GM23248 (cell line): Measurements from ENCODE around the gene DNPEP. TPM values are rescaled to one million over a fixed set of nuclear protein-coding genes. Genes with fewer than 3 reads are reported as not detected.

Experiments
- DNase-seq: peaks from one replicate; pipeline ENCODE4 v3.0.0-alpha.2; 2015
- H2AFZ ChIP-seq: fragments of 200-600 bp; sonication (generic); 2 replicates; pipeline ENCODE4 v1.6.1; 2016; ENCODE audit warnings: antibody characterized with exemption
- H3F3A ChIP-seq: fragments of 200-600 bp; sonication (generic); 2 replicates; pipeline ENCODE4 v1.6.1; 2016; ENCODE audit warnings: mild to moderate bottlenecking, antibody characterized with exemption, mixed run types; ENCODE audit not compliant: insufficient read depth
- H3K27ac ChIP-seq: fragments of 200-600 bp; sonication (generic); 2 replicates; pipeline ENCODE4 v1.5.1; 2016; ENCODE audit warnings: mild to moderate bottlenecking
- H3K27me3 ChIP-seq: fragments of 200-600 bp; sonication (generic); replicated peaks from 2 replicates; pipeline ENCODE4 v1.6.1; 2016; ENCODE audit warnings: mild to moderate bottlenecking; ENCODE audit not compliant: insufficient read depth
- H3K36me3 ChIP-seq: fragments of 200-600 bp; sonication (generic); 2 replicates; pipeline ENCODE4 v1.6.1; 2016; ENCODE audit warnings: low read depth, mild to moderate bottlenecking
- H3K4me1 ChIP-seq: fragments of 200-600 bp; sonication (generic); 2 replicates; pipeline ENCODE4 v1.6.1; 2016; ENCODE audit warnings: mild to moderate bottlenecking; ENCODE audit not compliant: insufficient read depth
- H3K4me2 ChIP-seq: fragments of 200-600 bp; sonication (generic); one replicate; pipeline ENCODE4 v1.6.1; 2016; ENCODE audit warnings: mild to moderate bottlenecking; ENCODE audit not compliant: unreplicated experiment
- H3K4me3 ChIP-seq: fragments of 200-600 bp; sonication (generic); 2 replicates; pipeline ENCODE4 v1.5.1; 2016; ENCODE audit warnings: mild to moderate bottlenecking
- H3K79me2 ChIP-seq: fragments of 200-600 bp; sonication (generic); 2 replicates; pipeline ENCODE4 v1.6.1; 2016; ENCODE audit warnings: mild to moderate bottlenecking; ENCODE audit not compliant: insufficient read depth
- H3K9ac ChIP-seq: fragments of 200-600 bp; sonication (generic); 2 replicates; pipeline ENCODE4 v1.6.1; 2016; ENCODE audit warnings: mild to moderate bottlenecking
- H3K9me2 ChIP-seq: fragments of 200-600 bp; sonication (generic); 2 replicates; pipeline ENCODE4 v1.6.1; 2016; ENCODE audit warnings: mixed run types, mild to moderate bottlenecking, moderate library complexity; ENCODE audit not compliant: insufficient read depth
- H3K9me3 ChIP-seq: fragments of 200-600 bp; sonication (generic); one replicate; pipeline ENCODE4 v1.6.1; 2017; ENCODE audit warnings: low read depth
- H4K20me1 ChIP-seq: fragments of 200-600 bp; sonication (generic); 2 replicates; pipeline ENCODE4 v1.6.0; 2016; ENCODE audit not compliant: insufficient read depth
- EZH2 ChIP-seq: fragments of 200-600 bp; sonication (generic); IDR thresholded peaks from 2 replicates; pipeline ENCODE4 v1.6.1; 2018; ENCODE audit warnings: antibody characterized with exemption, mild to moderate bottlenecking; ENCODE audit not compliant: insufficient read depth, poor library complexity, severe bottlenecking
- EZH2phosphoT487 ChIP-seq: fragments of 200-600 bp; sonication (generic); IDR thresholded peaks from 2 replicates; pipeline ENCODE4 v1.6.1; 2018; ENCODE audit warnings: antibody characterized with exemption, moderate library complexity, mild to moderate bottlenecking, low read depth; ENCODE audit not compliant: insufficient read depth
- WGBS, 2 experiments: methylation state at CpG; one replicate each; pipeline ENCODE4 v1.1.6; 2015 to 2017; ENCODE audit warnings: low lambda C conversion rate in 2 of 2, low coverage in 1 of 2; ENCODE audit errors: missing lambda C conversion rate in 2 of 2; 5-methylcytosine and 5-hydroxymethylcytosine counted together
- in situ Hi-C: fragments of 300-500 bp; cut with MboI; formaldehyde crosslinking; loops from 2 replicates; pipeline ENCODE4 v1.15.0; 2020
- polyA plus RNA-seq: library from polyadenylated mRNA; unstranded; fragments of >200 nt; fragmentation: Nextera tagmentation; extraction: Ambion mirVana; gene quantifications from 2 replicates; pipeline ENCODE4 v1.2.1, GENCODE V29; 2016
- total RNA-seq: library from RNA; depleted of rRNA; stranded (reverse); fragments of >200 nt; shearing (Covaris generic); gene quantifications from 2 replicates; pipeline ENCODE4 v1.2.3, GENCODE V29; 2014

The DNPEP gene
- total and polyA plus RNA-seq, 2 experiments from 2014 or later, result 57.5 to 79.8 TPM

- 86 to 92% methylated on average over 7 of the region's 7 CpGs for WGBS, 2 experiments
- Histone ChIP-seq H3K4me2 (no peak overlapping the region), H3K4me1 (no peaks in the 10 kb centered on the region), H3K9me2 (no peaks in the 10 kb centered on the region), H3K27ac (no peak overlapping the region), H3F3A (no peaks in the 10 kb centered on the region), H4K20me1 (no peaks in the 10 kb centered on the region), H3K27me3 (no peaks in the 10 kb centered on the region), H3K79me2 (no peaks in the 10 kb centered on the region), H3K9ac (no peak overlapping the region), H2AFZ (no peak overlapping the region), H3K9me3 (no peaks in the 10 kb centered on the region), H3K36me3 (no peaks in the 10 kb centered on the region), H3K4me3 (no peak overlapping the region)
- DNase-seq, result no peak
- in situ Hi-C loops, result no loop called here
- TF ChIP-seq EZH2phosphoT487 (no peak), EZH2 (no peak)
Observed at GRCh38 chr2:219429958-219430606, 42.4 kb upstream of the DNPEP start.

GRCh38 chr2:219428469-219428868, 40.8 kb upstream of the DNPEP start:
- no peak overlapping the region for H3K4me2 ChIP-seq
- H3K4me1 ChIP-seq, result no peaks in the 10 kb centered on the region
- in situ Hi-C loops, result no loop called here
- no peak overlapping the region for H3K27ac ChIP-seq
- no peaks in the 10 kb centered on the region for H3K36me3 ChIP-seq
- DNase-seq, result no peak
- H3F3A ChIP-seq, result no peaks in the 10 kb centered on the region
- H2AFZ ChIP-seq, result no peak overlapping the region
- no peaks in the 10 kb centered on the region for H3K79me2 ChIP-seq
- no peaks in the 10 kb centered on the region for H3K9me2 ChIP-seq
- TF ChIP-seq EZH2phosphoT487 (no peak), EZH2 (no peak)
- no peak overlapping the region for H3K9ac ChIP-seq
- H4K20me1 ChIP-seq, result no peaks in the 10 kb centered on the region
- no peaks in the 10 kb centered on the region for H3K27me3 ChIP-seq
- no peaks in the 10 kb centered on the region for H3K9me3 ChIP-seq
- no peak overlapping the region for H3K4me3 ChIP-seq

- no peaks in the 10 kb centered on the region for H3K27me3 ChIP-seq
- H3K9ac ChIP-seq, result no peak overlapping the region
- H4K20me1 ChIP-seq, result no peaks in the 10 kb centered on the region
- no peak overlapping the region for H3K27ac ChIP-seq
- no peaks in the 10 kb centered on the region for H3K4me1 ChIP-seq
- no peaks in the 10 kb centered on the region for H3K79me2 ChIP-seq
- H3F3A ChIP-seq, result no peaks in the 10 kb centered on the region
- no peak overlapping the region for H3K4me2 ChIP-seq
- TF ChIP-seq EZH2, result no peak
- no peak for TF ChIP-seq EZH2phosphoT487
- no peak for DNase-seq
- no peaks in the 10 kb centered on the region for H3K36me3 ChIP-seq
- no peak overlapping the region for H2AFZ ChIP-seq
- in situ Hi-C loops, result no loop called here
- no peaks in the 10 kb centered on the region for H3K9me3 ChIP-seq
- no peak overlapping the region for H3K4me3 ChIP-seq
- H3K9me2 ChIP-seq, result no peaks in the 10 kb centered on the region
- WGBS, 2 experiments, result 68 to 80% methylated on average over 7 of the region's 7 CpGs
Observed at GRCh38 chr2:219426534-219427136, 38.9 kb upstream of the DNPEP start.

- Histone ChIP-seq H3K27me3 (no peaks in the 10 kb centered on the region), H3K4me2 (no peak overlapping the region), H3K36me3 (no peaks in the 10 kb centered on the region), H3K4me3 (no peak overlapping the region), H2AFZ (no peak overlapping the region), H3F3A (no peaks in the 10 kb centered on the region), H3K79me2 (no peaks in the 10 kb centered on the region), H3K27ac (no peak overlapping the region), H4K20me1 (no peaks in the 10 kb centered on the region), H3K9ac (no peak overlapping the region), H3K9me3 (no peaks in the 10 kb centered on the region), H3K4me1 (no peaks in the 10 kb centered on the region), H3K9me2 (no peaks in the 10 kb centered on the region)
- TF ChIP-seq EZH2 (no peak), EZH2phosphoT487 (no peak)
- in situ Hi-C loops, result no loop called here
- WGBS, 2 experiments, result 67 to 72% methylated on average over 7 of the region's 7 CpGs
- DNase-seq, result no peak
Observed at GRCh38 chr2:219426068-219426443, 38.3 kb upstream of the DNPEP start.
